ENCODE data around the gene CEBPA.

DNA sequence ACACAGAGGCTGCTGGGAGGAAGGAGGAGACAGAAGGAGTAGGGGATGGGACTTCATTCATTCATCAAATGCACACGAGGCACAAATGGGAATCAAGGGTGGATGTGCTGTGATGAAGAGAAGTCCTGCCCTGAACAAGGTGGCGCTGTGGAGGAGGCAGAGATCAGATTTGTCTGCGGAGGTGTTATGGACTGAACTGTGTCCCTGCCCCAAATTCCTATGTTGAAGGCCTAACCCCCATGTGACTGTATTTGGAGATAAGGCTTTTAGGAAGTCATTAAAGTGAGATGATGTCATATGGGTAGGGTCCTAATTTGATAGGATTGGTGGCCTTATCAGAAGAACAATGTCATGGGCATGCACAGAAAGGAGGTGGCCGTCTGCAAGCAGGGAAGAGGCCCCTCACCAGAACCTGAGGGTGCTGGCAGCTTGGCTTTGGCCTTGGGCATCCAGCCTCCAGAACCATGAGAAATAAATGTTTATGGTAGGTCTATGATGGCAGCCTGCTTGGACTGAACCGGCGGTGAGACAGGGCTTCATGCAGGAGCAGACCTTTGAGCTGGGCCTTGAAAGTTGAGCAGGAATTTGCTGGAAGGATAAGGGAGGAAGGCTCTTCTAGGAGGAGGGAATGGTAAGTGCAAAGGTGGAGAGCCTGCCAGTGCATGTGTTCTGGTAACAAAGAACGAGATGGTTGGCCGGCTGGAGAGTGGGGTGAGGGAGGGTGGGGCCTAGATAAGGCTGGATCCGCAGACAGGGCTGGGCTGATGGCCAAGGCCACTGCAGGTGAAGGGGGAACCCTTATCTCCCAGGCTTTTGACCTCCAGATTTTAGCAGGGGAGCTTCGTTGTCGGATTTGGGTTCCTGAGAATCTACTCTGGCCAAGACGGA, 2.7 kb upstream of the CEBPA start:
- TF ChIP-seq YY1 (IDR thresholded peaks at IDR 0.05; ENCODE audit: insufficient read depth, insufficient read length) = no peak
- no peak for TF ChIP-seq ZNF274 (IDR thresholded peaks at IDR 0.05; ENCODE audit: low read depth, low read length)
- TF ChIP-seq SUZ12 (IDR thresholded peaks at IDR 0.05; ENCODE audit: extremely low read depth, insufficient read depth, insufficient read length) = no peak

All from NT2/D1 (cell line).